SK-N-SH treated with all-trans-retinoic acid at 6 μM for 48 hours (cell line): ENCODE measurements around the gene PLEKHJ1.

ENCODE experiments used
- ATAC-seq: fragments of 200-7000 bp; cut with Tn5 transposase; 3 replicates; pipeline ENCODE4 v1.9.1; 2020; ENCODE audit warnings: mild to moderate bottlenecking, moderate library complexity
- ARNTL ChIP-seq: fragments of 450-650 bp; formaldehyde crosslinking; IDR thresholded peaks from 2 replicates; pipeline ENCODE4 v1.5.0; 2020; ENCODE audit warnings: low read depth, mild to moderate bottlenecking, moderate library complexity, borderline replicate concordance
- BACH2 ChIP-seq: fragments of 250-450 bp; sonication (Bioruptor Pico); IDR thresholded peaks from 2 replicates; pipeline ENCODE4 v1.9.0; 2021; ENCODE audit warnings: mild to moderate bottlenecking, borderline replicate concordance
- CREB5 ChIP-seq: fragments of 250-450 bp; sonication (Bioruptor Pico); IDR thresholded peaks from 2 replicates; pipeline ENCODE4 v1.5.1; 2020; ENCODE audit warnings: low read depth, mild to moderate bottlenecking, moderate library complexity
- CSDC2 ChIP-seq: fragments of 250-450 bp; sonication (Bioruptor Pico); IDR thresholded peaks from 2 replicates; pipeline ENCODE4 v1.5.0; 2020; ENCODE audit warnings: mild to moderate bottlenecking, moderate library complexity
- CSRNP3 ChIP-seq: fragments of 250-450 bp; sonication (Bioruptor Pico); IDR thresholded peaks from 2 replicates; pipeline ENCODE4 v1.5.1; 2021; ENCODE audit warnings: mild to moderate bottlenecking, moderate library complexity
- GLIS3 ChIP-seq: fragments of 250-450 bp; sonication (Bioruptor Pico); IDR thresholded peaks from 2 replicates; pipeline ENCODE4 v1.5.0; 2020; ENCODE audit warnings: mild to moderate bottlenecking, moderate library complexity
- ISL1 ChIP-seq: fragments of 250-450 bp; sonication (Bioruptor Pico); IDR thresholded peaks from 2 replicates; pipeline ENCODE4 v2.1.2; 2022; ENCODE audit warnings: mild to moderate bottlenecking, moderate library complexity
- OSR1 ChIP-seq: fragments of 250-450 bp; sonication (Bioruptor Pico); IDR thresholded peaks from 2 replicates; pipeline ENCODE4 v1.8.0; 2022; ENCODE audit warnings: moderate library complexity, mild to moderate bottlenecking, inconsistent platforms
- POU6F1 ChIP-seq: fragments of 250-450 bp; sonication (Bioruptor Pico); IDR thresholded peaks from 2 replicates; pipeline ENCODE4 v1.8.0; 2021; ENCODE audit warnings: low read depth, mild to moderate bottlenecking, moderate library complexity, borderline replicate concordance
- PPARA ChIP-seq: fragments of 250-450 bp; sonication (Bioruptor Pico); IDR thresholded peaks from 2 replicates; pipeline ENCODE4 v1.5.0; 2020; ENCODE audit warnings: mild to moderate bottlenecking, borderline replicate concordance
- RARB ChIP-seq: fragments of 250-450 bp; sonication (Bioruptor Pico); IDR thresholded peaks from 2 replicates; pipeline ENCODE4 v1.8.0; 2021; ENCODE audit warnings: mild to moderate bottlenecking, moderate library complexity
- SNAI2 ChIP-seq: fragments of 250-450 bp; sonication (Bioruptor Pico); IDR thresholded peaks from 2 replicates; pipeline ENCODE4 v1.5.0; 2020; ENCODE audit warnings: mild to moderate bottlenecking, moderate library complexity
- TCF4 ChIP-seq: fragments of 250-450 bp; sonication (Bioruptor Pico); IDR thresholded peaks from 2 replicates; pipeline ENCODE4 v1.8.0; 2021; ENCODE audit warnings: mild to moderate bottlenecking, moderate library complexity, borderline replicate concordance
- TOX ChIP-seq: fragments of 250-450 bp; sonication (Bioruptor Pico); IDR thresholded peaks from 2 replicates; pipeline ENCODE4 v1.8.0; 2021; ENCODE audit warnings: mild to moderate bottlenecking, moderate library complexity, borderline replicate concordance
- TSHZ2 ChIP-seq: fragments of 250-450 bp; sonication (Bioruptor Pico); IDR thresholded peaks from 2 replicates; pipeline ENCODE4 v1.5.0; 2020; ENCODE audit warnings: mild to moderate bottlenecking, moderate library complexity
- ZFP3 ChIP-seq: fragments of 250-450 bp; sonication (Bioruptor Pico); IDR thresholded peaks from 2 replicates; pipeline ENCODE4 v1.5.0; 2020; ENCODE audit warnings: mild to moderate bottlenecking, moderate library complexity
- ZFP30 ChIP-seq: fragments of 450-650 bp; formaldehyde crosslinking; IDR thresholded peaks from 2 replicates; pipeline ENCODE4 v1.5.0; 2022; ENCODE audit warnings: mild to moderate bottlenecking, moderate library complexity
- ZNF565 ChIP-seq: fragments of 450-650 bp; formaldehyde crosslinking; conservative IDR thresholded peaks from 2 replicates; pipeline ENCODE4 v1.5.0; 2020; ENCODE audit warnings: low read depth, mild to moderate bottlenecking, moderate library complexity
- ZNF70 ChIP-seq: fragments of 450-650 bp; formaldehyde crosslinking; IDR thresholded peaks from 2 replicates; pipeline ENCODE4 v1.5.0; 2020; ENCODE audit warnings: mild to moderate bottlenecking, moderate library complexity
- ZNF8 ChIP-seq: fragments of 450-650 bp; formaldehyde crosslinking; IDR thresholded peaks from 2 replicates; pipeline ENCODE4 v1.5.0; 2020; ENCODE audit warnings: mild to moderate bottlenecking, moderate library complexity
- TF ChIP-seq, protein P1 (sequence below): fragments of 250-450 bp; sonication (Bioruptor Pico); IDR thresholded peaks from 2 replicates; pipeline ENCODE4 v1.8.0; 2020; ENCODE audit warnings: mild to moderate bottlenecking, moderate library complexity, borderline replicate concordance

Gene PLEKHJ1

DNA sequence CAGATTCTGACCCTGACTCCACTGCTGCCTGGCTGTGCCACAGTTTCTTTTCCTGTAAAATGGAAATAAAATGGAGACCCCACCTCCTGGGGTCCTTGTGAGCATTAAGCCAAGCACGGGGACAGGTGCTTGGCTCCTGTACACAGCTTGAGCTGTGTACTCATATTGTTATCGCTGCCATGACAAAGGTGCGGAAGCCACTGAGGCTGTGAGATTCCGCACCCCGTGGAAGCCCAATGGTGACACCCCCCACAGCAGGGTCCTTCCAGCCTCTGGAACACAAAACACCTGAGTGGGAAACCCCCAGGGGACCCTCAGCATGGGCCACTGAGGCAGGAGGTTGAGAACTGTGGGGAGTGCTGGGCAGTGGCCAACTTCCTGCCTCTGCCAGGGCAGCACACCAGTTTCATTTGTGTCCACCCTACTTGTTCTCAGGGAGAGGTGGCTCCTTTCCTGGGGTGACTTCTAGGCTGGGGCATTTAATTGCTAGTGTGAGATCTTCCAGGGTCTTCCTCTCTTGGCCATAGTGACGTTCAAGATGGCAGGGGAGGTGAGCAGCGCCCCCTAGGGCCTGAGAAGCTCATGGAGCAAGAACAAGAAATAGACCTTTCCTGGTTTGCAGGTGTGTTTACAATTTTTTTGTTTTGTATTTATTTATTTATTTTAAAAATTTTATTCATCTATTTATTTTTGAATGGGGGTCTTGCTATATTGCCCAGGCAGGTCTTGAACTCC is 25.5 kb upstream of the PLEKHJ1 start:
- no peak for TF ChIP-seq CSRNP3 (CRISPR knock-in tag)
- no peak for TF ChIP-seq ISL1 (CRISPR knock-in tag)
- no peak for TF ChIP-seq CREB5 (CRISPR knock-in tag)
- no peak for TF ChIP-seq ARNTL (CRISPR knock-in tag)
- no peak for TF ChIP-seq TCF4 (CRISPR knock-in tag)
- TF ChIP-seq BACH2 (CRISPR knock-in tag) = no peak
- TF ChIP-seq ZNF70 (CRISPR knock-in tag) = no peak
- TF ChIP-seq, all 23 proteins: peak for 0
- ATAC-seq = peak; percentile 43; the same call in 1 of the 3 replicates

GRCh38 chr19:2260341-2260805 is 24.2 kb upstream of the PLEKHJ1 start:
- no peak for ATAC-seq
- TF ChIP-seq OSR1 (no peak), ZFP30 (no peak), TSHZ2 (CRISPR knock-in tag) (no peak), CSDC2 (no peak), GLIS3 (CRISPR knock-in tag) (no peak), TOX (no peak), CSRNP3 (CRISPR knock-in tag) (no peak), ZNF8 (CRISPR knock-in tag) (no peak), POU6F1 (CRISPR knock-in tag) (no peak), ZFP3 (CRISPR knock-in tag) (no peak), RARB (CRISPR knock-in tag) (no peak), ZNF70 (CRISPR knock-in tag) (no peak), ZNF565 (CRISPR knock-in tag) (no peak), BACH2 (CRISPR knock-in tag) (no peak), SNAI2 (CRISPR knock-in tag) (no peak)

DNA sequence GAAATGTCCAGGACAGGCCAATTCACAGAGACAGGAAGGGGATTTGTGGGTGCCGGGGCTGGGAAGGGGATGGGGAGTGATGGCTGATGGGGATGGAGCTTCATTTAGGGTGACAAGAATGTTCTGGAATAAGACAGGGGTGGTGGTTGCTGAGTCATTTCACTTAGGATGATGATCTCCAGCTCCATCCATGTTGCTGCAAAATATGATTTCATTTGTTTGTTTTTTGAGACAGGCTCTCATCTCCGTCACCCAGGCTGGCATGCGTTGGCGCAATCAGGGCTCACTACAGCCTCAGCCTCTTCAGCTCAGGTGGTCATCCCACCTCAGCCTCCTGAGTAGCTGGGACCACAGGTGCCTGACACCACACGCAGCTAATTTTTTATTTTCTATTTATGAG is 23.2 kb upstream of the PLEKHJ1 start:
- no peak for ATAC-seq
- TF ChIP-seq ARNTL (CRISPR knock-in tag) = no peak
- no peak for TF ChIP-seq PPARA
- no peak for TF ChIP-seq CSDC2
- no peak for TF ChIP-seq ZNF565 (CRISPR knock-in tag)
- no peak for TF ChIP-seq ISL1 (CRISPR knock-in tag)
- no peak for TF ChIP-seq POU6F1 (CRISPR knock-in tag)
- TF ChIP-seq ZFP3 (CRISPR knock-in tag) = no peak
- TF ChIP-seq GLIS3 (CRISPR knock-in tag) = no peak
- TF ChIP-seq, protein P1, sequence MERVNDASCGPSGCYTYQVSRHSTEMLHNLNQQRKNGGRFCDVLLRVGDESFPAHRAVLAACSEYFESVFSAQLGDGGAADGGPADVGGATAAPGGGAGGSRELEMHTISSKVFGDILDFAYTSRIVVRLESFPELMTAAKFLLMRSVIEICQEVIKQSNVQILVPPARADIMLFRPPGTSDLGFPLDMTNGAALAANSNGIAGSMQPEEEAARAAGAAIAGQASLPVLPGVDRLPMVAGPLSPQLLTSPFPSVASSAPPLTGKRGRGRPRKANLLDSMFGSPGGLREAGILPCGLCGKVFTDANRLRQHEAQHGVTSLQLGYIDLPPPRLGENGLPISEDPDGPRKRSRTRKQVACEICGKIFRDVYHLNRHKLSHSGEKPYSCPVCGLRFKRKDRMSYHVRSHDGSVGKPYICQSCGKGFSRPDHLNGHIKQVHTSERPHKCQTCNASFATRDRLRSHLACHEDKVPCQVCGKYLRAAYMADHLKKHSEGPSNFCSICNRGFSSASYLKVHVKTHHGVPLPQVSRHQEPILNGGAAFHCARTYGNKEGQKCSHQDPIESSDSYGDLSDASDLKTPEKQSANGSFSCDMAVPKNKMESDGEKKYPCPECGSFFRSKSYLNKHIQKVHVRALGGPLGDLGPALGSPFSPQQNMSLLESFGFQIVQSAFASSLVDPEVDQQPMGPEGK = no peak
- no peak for TF ChIP-seq TSHZ2 (CRISPR knock-in tag)
- no peak for TF ChIP-seq ZNF70 (CRISPR knock-in tag)
